ENCODE data around the gene ITSN2. TPM values are rescaled to one million over a fixed set of nuclear protein-coding genes. Genes with fewer than 3 reads are reported as not detected.
A peak's percentile ranks its signal among the peaks of the same experiment; 100 is the strongest.

The ITSN2 gene
- total and polyA plus RNA-seq, 4 donors = 21.0 to 36.7 (median 27.5) TPM

- Histone ChIP-seq H3K27me3 (ENCODE audit: control insufficient read depth, insufficient read depth, low read length) (no peaks in the 10 kb centered on the region), H3K9me3 (ENCODE audit: control insufficient read depth, insufficient read depth, low read length) (no peaks in the 10 kb centered on the region), H3K36me3 (ENCODE audit: control insufficient read depth, insufficient read depth, low read length) (no peaks in the 10 kb centered on the region), H3K27ac (ENCODE audit: low read depth, low read length) (no peak overlapping the region), H3K4me1 (ENCODE audit: control insufficient read depth, insufficient read depth, low read length) (no peaks in the 10 kb centered on the region), H3K4me3 (ENCODE audit: low read depth, low read length) (no peak overlapping the region)
- DNase-seq (ENCODE audit: low read depth in 4 of 6, low spot score in 6 of 6) = no peak
- no CpG with 5 or more reads among the region's 2 CpGs for WGBS (ENCODE audit: insufficient coverage)
Measured at GRCh38 chr2:24238158-24238557, 122.2 kb downstream of the ITSN2 start.

DNA sequence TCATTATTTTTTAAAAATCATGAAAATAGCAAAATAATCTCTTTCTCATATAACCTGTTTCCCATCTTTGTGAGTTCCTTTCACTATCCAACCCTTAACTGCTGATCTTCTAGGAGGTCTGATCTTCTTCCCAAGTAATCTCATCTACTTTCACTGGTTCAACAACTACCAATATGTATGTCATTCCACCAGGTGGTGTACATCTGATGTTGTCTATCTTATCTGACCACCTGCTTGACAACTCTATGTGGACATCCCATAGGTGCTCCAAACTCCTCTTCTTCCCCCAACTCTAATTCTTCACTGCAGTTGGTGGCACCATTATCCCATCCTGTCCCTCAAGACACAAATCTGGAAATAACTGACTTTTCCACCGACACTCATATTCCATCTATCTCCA, 123.0 kb downstream of the ITSN2 start:
- WGBS (ENCODE audit: insufficient coverage) = no CpG with 5 or more reads among the region's 1 CpG
- DNase-seq (ENCODE audit: low read depth in 4 of 6, low spot score in 6 of 6) = no peak

DNA sequence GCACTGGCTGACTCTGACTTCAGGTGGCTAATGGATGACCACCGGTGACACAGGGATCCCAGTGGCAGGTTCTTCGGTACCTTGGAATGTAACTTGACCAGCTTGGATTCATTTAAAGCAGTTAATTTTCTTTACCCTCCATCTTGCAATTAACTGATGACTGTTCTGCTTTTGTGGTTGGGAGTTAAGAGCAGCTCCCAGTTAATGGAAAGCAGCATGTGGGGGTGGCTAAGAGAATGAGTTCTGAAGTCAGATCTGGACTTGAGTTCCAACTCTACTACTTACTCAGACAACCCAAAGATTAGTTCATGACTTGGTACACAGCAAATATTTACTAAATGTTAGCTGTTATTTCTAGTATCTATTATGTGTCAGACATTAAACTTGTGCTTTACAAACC, 127.0 kb downstream of the ITSN2 start:
- no peaks in the 10 kb centered on the region for H3K4me1 ChIP-seq (ENCODE audit: control insufficient read depth, insufficient read depth, low read length)
- DNase-seq (ENCODE audit: low read depth in 4 of 6, low spot score in 6 of 6) = no peak
- H3K9me3 ChIP-seq (ENCODE audit: control insufficient read depth, insufficient read depth, low read length) = no peaks in the 10 kb centered on the region
- H3K4me3 ChIP-seq (ENCODE audit: low read depth, low read length) = no peak overlapping the region
- no peak overlapping the region for H3K27ac ChIP-seq (ENCODE audit: low read depth, low read length)
- no peaks in the 10 kb centered on the region for H3K36me3 ChIP-seq (ENCODE audit: control insufficient read depth, insufficient read depth, low read length)
- 100% methylated on average over 1 of the region's 2 CpGs for WGBS (ENCODE audit: insufficient coverage)
- no peaks in the 10 kb centered on the region for H3K27me3 ChIP-seq (ENCODE audit: control insufficient read depth, insufficient read depth, low read length)

More for the DNA sequence above, 123.0 kb downstream of the ITSN2 start:
- Histone ChIP-seq H3K4me3 (ENCODE audit: low read depth, low read length) (no peak overlapping the region), H3K4me1 (ENCODE audit: control insufficient read depth, insufficient read depth, low read length) (no peaks in the 10 kb centered on the region), H3K27ac (ENCODE audit: low read depth, low read length) (no peak overlapping the region), H3K27me3 (ENCODE audit: control insufficient read depth, insufficient read depth, low read length) (no peaks in the 10 kb centered on the region), H3K36me3 (ENCODE audit: control insufficient read depth, insufficient read depth, low read length) (no peaks in the 10 kb centered on the region), H3K9me3 (ENCODE audit: control insufficient read depth, insufficient read depth, low read length) (no peaks in the 10 kb centered on the region)

DNA sequence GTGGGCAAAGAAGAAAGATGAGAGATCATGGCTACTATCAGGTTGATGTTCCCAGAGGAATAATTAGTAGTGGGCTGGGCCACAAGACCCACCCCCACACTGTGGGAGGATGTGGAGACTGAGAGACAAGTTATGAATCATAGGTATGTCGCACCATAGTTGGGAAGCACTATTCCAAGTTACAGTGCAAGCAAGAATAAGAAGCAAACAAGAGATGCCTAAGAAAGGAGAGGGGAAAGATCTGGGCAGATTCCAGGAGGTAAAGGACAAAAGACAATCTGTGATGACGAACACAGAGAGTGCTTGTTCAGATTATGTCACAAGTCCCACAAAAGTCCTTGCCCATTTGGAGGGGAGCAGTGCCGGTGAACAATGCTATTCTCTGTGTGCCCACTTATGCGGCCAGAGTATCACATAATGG, 128.9 kb downstream of the ITSN2 start:
- Histone ChIP-seq H3K36me3 (ENCODE audit: control insufficient read depth, insufficient read depth, low read length) (no peaks in the 10 kb centered on the region), H3K27me3 (ENCODE audit: control insufficient read depth, insufficient read depth, low read length) (no peaks in the 10 kb centered on the region), H3K4me3 (ENCODE audit: low read depth, low read length) (no peak overlapping the region), H3K4me1 (ENCODE audit: control insufficient read depth, insufficient read depth, low read length) (no peaks in the 10 kb centered on the region), H3K27ac (ENCODE audit: low read depth, low read length) (peak overlapping the region; percentile 69), H3K9me3 (ENCODE audit: control insufficient read depth, insufficient read depth, low read length) (no peaks in the 10 kb centered on the region)
- DNase-seq (ENCODE audit: low read depth in 4 of 6, low spot score in 6 of 6) = peak in 2 of 6 donors; percentile 31 to 66
- WGBS (ENCODE audit: insufficient coverage) = 67% methylated on average over 4 of the region's 4 CpGs

- no peak overlapping the region for H3K4me3 ChIP-seq (ENCODE audit: low read depth, low read length)
- no peaks in the 10 kb centered on the region for H3K9me3 ChIP-seq (ENCODE audit: control insufficient read depth, insufficient read depth, low read length)
- no peak overlapping the region for H3K27ac ChIP-seq (ENCODE audit: low read depth, low read length)
- H3K27me3 ChIP-seq (ENCODE audit: control insufficient read depth, insufficient read depth, low read length) = no peaks in the 10 kb centered on the region
- H3K4me1 ChIP-seq (ENCODE audit: control insufficient read depth, insufficient read depth, low read length) = peaks cover 7% of the 10 kb centered on the region
- no peaks in the 10 kb centered on the region for H3K36me3 ChIP-seq (ENCODE audit: control insufficient read depth, insufficient read depth, low read length)
- DNase-seq (ENCODE audit: low read depth in 4 of 6, low spot score in 6 of 6) = peak in 2 of 6 donors; percentile 10 to 21
- no CpG with 5 or more reads among the region's 1 CpG for WGBS (ENCODE audit: insufficient coverage)
Measured at GRCh38 chr2:24228470-24228869, 131.9 kb downstream of the ITSN2 start.

- no peaks in the 10 kb centered on the region for H3K27me3 ChIP-seq (ENCODE audit: control insufficient read depth, insufficient read depth, low read length)
- peak in 1 of 6 donors; percentile 47 for DNase-seq (ENCODE audit: low read depth in 4 of 6, low spot score in 6 of 6)
- no peak overlapping the region for H3K4me3 ChIP-seq (ENCODE audit: low read depth, low read length)
- WGBS (ENCODE audit: insufficient coverage) = 51% methylated on average over 6 of the region's 9 CpGs
- no peaks in the 10 kb centered on the region for H3K9me3 ChIP-seq (ENCODE audit: control insufficient read depth, insufficient read depth, low read length)
- H3K36me3 ChIP-seq (ENCODE audit: control insufficient read depth, insufficient read depth, low read length) = no peaks in the 10 kb centered on the region
- H3K27ac ChIP-seq (ENCODE audit: low read depth, low read length) = no peak overlapping the region
- H3K4me1 ChIP-seq (ENCODE audit: control insufficient read depth, insufficient read depth, low read length) = peaks cover 11% of the 10 kb centered on the region
Measured at GRCh38 chr2:24225499-24226242, 134.7 kb downstream of the ITSN2 start.

DNA sequence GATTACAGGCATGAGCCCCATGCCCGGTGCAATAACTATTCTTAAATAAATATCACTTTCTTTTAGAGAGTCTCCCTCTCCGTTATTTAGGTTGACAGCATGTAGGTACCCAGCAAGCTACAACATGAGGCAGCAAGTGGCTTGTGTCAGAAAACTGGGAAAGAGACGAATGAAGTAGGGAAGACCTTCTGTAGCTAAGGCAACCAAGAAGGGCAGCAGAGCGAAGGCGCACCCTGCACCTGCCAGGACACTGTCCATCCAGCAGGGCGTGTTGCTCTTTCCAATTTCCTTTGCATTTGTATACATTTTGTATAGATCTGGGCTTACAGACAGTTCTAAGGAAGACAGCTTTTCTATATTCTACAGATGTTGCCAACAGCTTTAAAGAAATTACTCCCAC, 137.4 kb downstream of the ITSN2 start:
- Histone ChIP-seq H3K27ac (ENCODE audit: low read depth, low read length) (no peak overlapping the region), H3K27me3 (ENCODE audit: control insufficient read depth, insufficient read depth, low read length) (no peaks in the 10 kb centered on the region), H3K36me3 (ENCODE audit: control insufficient read depth, insufficient read depth, low read length) (no peaks in the 10 kb centered on the region), H3K4me3 (ENCODE audit: low read depth, low read length) (no peak overlapping the region), H3K4me1 (ENCODE audit: control insufficient read depth, insufficient read depth, low read length) (peaks cover 13% of the 10 kb centered on the region), H3K9me3 (ENCODE audit: control insufficient read depth, insufficient read depth, low read length) (no peaks in the 10 kb centered on the region)
- 89% methylated on average over 1 of the region's 6 CpGs for WGBS (ENCODE audit: insufficient coverage)
- DNase-seq (ENCODE audit: low read depth in 4 of 6, low spot score in 6 of 6) = no peak

DNA sequence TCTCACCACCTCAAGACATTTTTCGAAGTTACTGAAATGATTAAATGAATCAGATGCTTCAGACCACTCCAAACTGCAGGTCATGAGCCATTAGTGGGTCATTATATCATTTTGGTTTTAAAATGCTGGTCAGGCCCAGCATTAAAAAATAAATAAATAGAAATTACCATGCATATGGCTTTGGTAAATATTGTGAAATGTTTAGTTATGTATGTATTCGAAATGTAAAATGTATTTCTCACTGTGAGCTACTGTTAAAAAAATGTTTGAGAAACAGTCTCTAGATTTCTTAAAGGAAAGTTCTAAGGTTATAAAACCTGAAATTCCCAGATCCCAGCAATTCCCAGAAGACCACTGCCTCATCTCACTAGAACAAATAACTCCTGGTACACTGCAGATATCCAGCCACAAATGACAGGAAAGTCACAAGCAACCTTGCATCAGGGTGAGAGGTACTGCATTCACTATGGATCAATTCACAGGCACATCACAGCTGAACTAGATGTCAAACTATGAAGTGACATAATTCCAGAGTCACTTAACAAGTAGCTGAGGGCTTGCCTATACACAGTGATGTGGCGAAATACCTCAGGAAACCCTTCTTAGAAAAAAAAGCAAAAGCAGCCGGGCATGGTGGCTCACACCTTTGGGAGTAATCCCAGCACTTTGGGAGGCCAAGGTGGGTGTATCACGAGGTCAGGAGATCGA, 138.8 kb downstream of the ITSN2 start:
- DNase-seq (ENCODE audit: low read depth in 4 of 6, low spot score in 6 of 6) = no peak
- 100% methylated on average over 2 of the region's 6 CpGs for WGBS (ENCODE audit: insufficient coverage)
- no peaks in the 10 kb centered on the region for H3K9me3 ChIP-seq (ENCODE audit: control insufficient read depth, insufficient read depth, low read length)
- H3K27ac ChIP-seq (ENCODE audit: low read depth, low read length) = no peak overlapping the region
- H3K27me3 ChIP-seq (ENCODE audit: control insufficient read depth, insufficient read depth, low read length) = no peaks in the 10 kb centered on the region
- H3K36me3 ChIP-seq (ENCODE audit: control insufficient read depth, insufficient read depth, low read length) = peaks cover 4% of the 10 kb centered on the region
- no peak overlapping the region for H3K4me3 ChIP-seq (ENCODE audit: low read depth, low read length)
- H3K4me1 ChIP-seq (ENCODE audit: control insufficient read depth, insufficient read depth, low read length) = peaks cover 13% of the 10 kb centered on the region

DNA sequence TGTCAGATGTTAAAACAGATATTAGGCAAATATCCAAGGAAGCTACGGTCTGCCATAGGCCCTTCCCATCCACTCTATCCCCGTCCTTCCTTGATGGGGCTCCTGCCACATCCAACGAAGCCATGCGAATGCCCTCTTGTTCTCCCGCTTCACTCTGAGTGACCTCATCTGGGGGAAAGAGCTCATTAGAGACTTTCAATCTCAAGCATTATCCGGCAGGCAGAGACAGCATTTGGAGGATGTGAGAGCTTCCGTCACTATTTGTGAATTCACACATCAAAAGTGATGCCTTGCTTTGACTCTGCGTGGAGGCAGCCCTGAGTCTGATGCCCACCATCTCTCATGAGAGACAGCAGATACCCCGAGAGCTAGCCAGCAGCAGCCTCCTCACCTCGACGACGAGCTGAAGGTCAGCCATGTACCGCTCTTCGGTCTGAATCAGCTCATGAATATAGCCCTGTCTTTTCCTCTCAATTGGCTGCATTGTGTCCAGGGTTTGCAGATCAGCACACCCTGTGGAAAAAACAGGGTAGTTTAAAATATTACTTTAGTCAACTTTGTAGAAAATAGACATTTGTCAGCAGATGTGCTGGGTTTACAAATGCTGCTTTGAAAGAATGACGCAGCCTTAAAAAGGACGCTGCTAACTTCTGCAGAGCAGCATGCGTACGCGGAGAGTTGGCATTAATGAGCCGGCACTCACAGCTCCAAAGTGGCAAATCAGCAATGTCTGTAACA, 139.6 kb downstream of the ITSN2 start:
- Histone ChIP-seq H3K9me3 (ENCODE audit: control insufficient read depth, insufficient read depth, low read length) (no peaks in the 10 kb centered on the region), H3K27me3 (ENCODE audit: control insufficient read depth, insufficient read depth, low read length) (no peaks in the 10 kb centered on the region), H3K4me3 (ENCODE audit: low read depth, low read length) (no peak overlapping the region), H3K27ac (ENCODE audit: low read depth, low read length) (no peak overlapping the region), H3K4me1 (ENCODE audit: control insufficient read depth, insufficient read depth, low read length) (peaks cover 13% of the 10 kb centered on the region), H3K36me3 (ENCODE audit: control insufficient read depth, insufficient read depth, low read length) (peaks cover 11% of the 10 kb centered on the region)
- peak in 2 of 6 donors; percentile 49 to 79 for DNase-seq (ENCODE audit: low read depth in 4 of 6, low spot score in 6 of 6)
- 53% methylated on average over 19 of the region's 20 CpGs for WGBS (ENCODE audit: insufficient coverage)
